ENCODE data around the gene SQSTM1.

DNA sequence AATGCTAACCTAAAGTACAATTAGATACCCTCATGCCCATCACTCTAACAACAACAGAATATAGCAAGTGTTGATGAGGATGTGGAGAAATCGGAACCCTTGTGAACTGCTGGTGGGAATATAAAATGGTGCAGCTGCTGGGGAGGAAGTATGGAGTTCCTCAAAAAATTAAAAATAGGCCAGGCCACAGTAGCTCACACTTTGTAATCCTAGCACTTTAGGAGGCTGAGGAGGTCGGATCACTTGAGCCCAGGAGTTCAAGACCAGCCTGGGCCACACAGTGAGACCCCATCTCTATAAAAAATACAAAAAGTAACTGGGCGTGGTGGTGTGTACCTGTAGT, 55.9 kb downstream of the SQSTM1 start:
- TF ChIP-seq, protein P1, sequence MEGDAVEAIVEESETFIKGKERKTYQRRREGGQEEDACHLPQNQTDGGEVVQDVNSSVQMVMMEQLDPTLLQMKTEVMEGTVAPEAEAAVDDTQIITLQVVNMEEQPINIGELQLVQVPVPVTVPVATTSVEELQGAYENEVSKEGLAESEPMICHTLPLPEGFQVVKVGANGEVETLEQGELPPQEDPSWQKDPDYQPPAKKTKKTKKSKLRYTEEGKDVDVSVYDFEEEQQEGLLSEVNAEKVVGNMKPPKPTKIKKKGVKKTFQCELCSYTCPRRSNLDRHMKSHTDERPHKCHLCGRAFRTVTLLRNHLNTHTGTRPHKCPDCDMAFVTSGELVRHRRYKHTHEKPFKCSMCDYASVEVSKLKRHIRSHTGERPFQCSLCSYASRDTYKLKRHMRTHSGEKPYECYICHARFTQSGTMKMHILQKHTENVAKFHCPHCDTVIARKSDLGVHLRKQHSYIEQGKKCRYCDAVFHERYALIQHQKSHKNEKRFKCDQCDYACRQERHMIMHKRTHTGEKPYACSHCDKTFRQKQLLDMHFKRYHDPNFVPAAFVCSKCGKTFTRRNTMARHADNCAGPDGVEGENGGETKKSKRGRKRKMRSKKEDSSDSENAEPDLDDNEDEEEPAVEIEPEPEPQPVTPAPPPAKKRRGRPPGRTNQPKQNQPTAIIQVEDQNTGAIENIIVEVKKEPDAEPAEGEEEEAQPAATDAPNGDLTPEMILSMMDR (IDR thresholded peaks at IDR 0.05), result no peak
- TF ChIP-seq EP300 (IDR thresholded peaks at IDR 0.05) (no peak), KDM1A (IDR thresholded peaks at IDR 0.05; ENCODE audit: low read depth) (no peak), NR3C1 (IDR thresholded peaks at IDR 0.05) (no peak)
- TF ChIP-seq, protein P2, sequence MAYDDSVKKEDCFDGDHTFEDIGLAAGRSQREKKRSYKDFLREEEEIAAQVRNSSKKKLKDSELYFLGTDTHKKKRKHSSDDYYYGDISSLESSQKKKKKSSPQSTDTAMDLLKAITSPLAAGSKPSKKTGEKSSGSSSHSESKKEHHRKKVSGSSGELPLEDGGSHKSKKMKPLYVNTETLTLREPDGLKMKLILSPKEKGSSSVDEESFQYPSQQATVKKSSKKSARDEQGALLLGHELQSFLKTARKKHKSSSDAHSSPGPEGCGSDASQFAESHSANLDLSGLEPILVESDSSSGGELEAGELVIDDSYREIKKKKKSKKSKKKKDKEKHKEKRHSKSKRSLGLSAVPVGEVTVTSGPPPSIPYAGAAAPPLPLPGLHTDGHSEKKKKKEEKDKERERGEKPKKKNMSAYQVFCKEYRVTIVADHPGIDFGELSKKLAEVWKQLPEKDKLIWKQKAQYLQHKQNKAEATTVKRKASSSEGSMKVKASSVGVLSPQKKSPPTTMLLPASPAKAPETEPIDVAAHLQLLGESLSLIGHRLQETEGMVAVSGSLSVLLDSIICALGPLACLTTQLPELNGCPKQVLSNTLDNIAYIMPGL (CRISPR knock-in tag; IDR thresholded peaks at IDR 0.05; ENCODE audit: borderline replicate concordance), result no peak
